GM12878 (cell line): Measurements from ENCODE around the gene TOP1. TPM values are rescaled to one million over a fixed set of nuclear protein-coding genes. Genes with fewer than 3 reads are reported as not detected.

Source experiments
- CHD4 ChIP-seq: fragments of 200-600 bp; sonication (generic); IDR thresholded peaks from 2 replicates; pipeline ENCODE4 v1.6.1; 2016; ENCODE audit warnings: mild to moderate bottlenecking
- DPF2 ChIP-seq: fragments of 450-650 bp; IDR thresholded peaks from 2 replicates; pipeline ENCODE4 v1.6.1; 2017; ENCODE audit warnings: mild to moderate bottlenecking
- EGR1 ChIP-seq, 2 experiments: IDR thresholded peaks; 1 replicate in 1 of 2; 2 replicates in 1 of 2; pipeline ENCODE4 v1.6.1; 2011 to 2012; ENCODE audit warnings: low read depth in 2 of 2, low read length in 2 of 2, borderline replicate concordance in 1 of 2, mild to moderate bottlenecking in 1 of 2, moderate library complexity in 1 of 2
- HDGF ChIP-seq: fragments of 450-650 bp; IDR thresholded peaks from 2 replicates; pipeline ENCODE4 v1.6.1; 2016; ENCODE audit warnings: antibody characterized with exemption
- JUND ChIP-seq: IDR thresholded peaks from 2 replicates; pipeline ENCODE4 v1.6.1; 2012; ENCODE audit warnings: low read depth, mild to moderate bottlenecking, low read length, improper control_type of control experiment, moderate library complexity
- NR2C2 ChIP-seq: IDR thresholded peaks from 2 replicates; pipeline ENCODE4 v1.6.1; 2011; ENCODE audit warnings: borderline replicate concordance, low read depth; ENCODE audit not compliant: control insufficient read depth, insufficient read length
- RB1 ChIP-seq: fragments of 450-650 bp; formaldehyde crosslinking; IDR thresholded peaks from 2 replicates; pipeline ENCODE4 v1.6.1; 2017; ENCODE audit warnings: mild to moderate bottlenecking, borderline replicate concordance
- SP1 ChIP-seq: IDR thresholded peaks from one replicate; pipeline ENCODE4 v1.6.1; 2011; ENCODE audit warnings: low read depth, low read length
- SPI1 ChIP-seq: IDR thresholded peaks from 2 replicates; pipeline ENCODE4 v1.6.1; 2011; ENCODE audit warnings: low read depth, mild to moderate bottlenecking, low read length, moderate library complexity, borderline replicate concordance; ENCODE audit not compliant: insufficient read depth
- STAT3 ChIP-seq: IDR thresholded peaks from 2 replicates; pipeline ENCODE4 v1.6.1; 2011; ENCODE audit warnings: low read depth, low read length, improper control_type of control experiment
- ZNF274 ChIP-seq: IDR thresholded peaks from one replicate; pipeline ENCODE4 v1.8.0; 2011; ENCODE audit not compliant: insufficient read length, insufficient read depth
- polyA plus RNA-seq, 11 experiments: library from polyadenylated mRNA; depleted of rRNA in 4 of 11; unstranded in 6 of 11; stranded (reverse) in 5 of 11; fragments of >200 nt; fragmentation: Nextera tagmentation in 4 of 11; fragmentation: Illumina TruSeq in 1 of 11; extraction: Ambion mirVana in 4 of 11; extraction: Trizol in 1 of 11; gene quantifications; 1 replicate in 1 of 11; 2 replicates in 10 of 11; pipeline versions ENCODE4 v1.2.1 to v1.2.3, GENCODE V29; 2011 to 2016; ENCODE audit warnings: inconsistent platforms in 2 of 11, missing spikeins in 2 of 11, low read depth in 1 of 11
- total RNA-seq, 4 experiments: library from RNA; depleted of rRNA in 3 of 4; stranded (reverse); fragments of >200 nt in 3 of 4; fragmentation: Illumina TruSeq in 1 of 4; extraction: Trizol in 1 of 4; gene quantifications; 2 replicates each; pipeline versions ENCODE4 v1.2.1 to v1.2.3, GENCODE V29; 2013 to 2021
- TF ChIP-seq, protein P1 (sequence below): fragments of 450-650 bp; IDR thresholded peaks from 2 replicates; pipeline ENCODE4 v1.6.1; 2017; ENCODE audit warnings: mild to moderate bottlenecking, moderate library complexity
- TF ChIP-seq, protein P2 (sequence below): IDR thresholded peaks from 2 replicates; pipeline ENCODE4 v1.6.1; 2012; ENCODE audit warnings: low read depth, low read length, improper control_type of control experiment
- TF ChIP-seq, protein P3 (sequence below): IDR thresholded peaks from 2 replicates; pipeline ENCODE4 v1.6.1; 2011; ENCODE audit warnings: borderline replicate concordance, low read depth, mild to moderate bottlenecking, moderate library complexity, low read length; ENCODE audit not compliant: insufficient read depth, poor library complexity, severe bottlenecking
- TF ChIP-seq, protein P4 (sequence below): IDR thresholded peaks from 2 replicates; pipeline ENCODE4 v1.6.1; 2011; ENCODE audit warnings: mild to moderate bottlenecking, low read depth, low read length, moderate library complexity; ENCODE audit not compliant: insufficient replicate concordance
- TF ChIP-seq, protein P5 (sequence below): IDR thresholded peaks from 2 replicates; pipeline ENCODE4 v1.6.1; 2012; ENCODE audit warnings: improper control_type of control experiment, low read depth, low read length; ENCODE audit not compliant: insufficient replicate concordance

TOP1 gene
- total and polyA plus RNA-seq, 10 of the 15 experiments (the other 5 are each of a cell fraction or from before 2014, with no cell fraction given) = 21.5 to 128 (median 47.3) TPM

DNA sequence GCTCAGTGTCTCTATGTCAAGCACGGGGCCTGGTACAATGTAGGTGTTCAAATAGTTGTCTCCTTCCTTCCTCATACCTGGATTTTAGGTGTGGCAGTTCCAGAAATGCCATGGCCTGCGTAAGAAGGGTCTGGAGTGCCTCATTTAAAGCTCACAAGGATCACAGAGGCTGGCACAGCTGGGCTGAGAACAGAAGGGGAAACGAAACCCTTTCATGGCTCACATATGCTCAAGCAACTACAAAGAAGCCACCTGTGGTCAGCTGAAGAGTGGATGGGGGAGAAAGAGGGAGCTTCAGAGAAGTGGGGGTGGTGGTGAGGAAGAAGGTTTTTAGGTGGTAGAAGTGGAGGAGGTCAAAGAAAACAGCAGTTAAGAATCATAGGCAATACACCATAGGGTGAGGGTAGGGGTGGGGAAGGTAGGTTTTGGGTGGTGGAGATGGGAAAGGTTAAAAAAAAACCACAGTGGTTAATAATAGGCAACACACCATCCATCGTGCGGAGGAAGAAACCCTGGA lies 17.0 kb upstream of the TOP1 start (continued):
- TF ChIP-seq, protein P1, sequence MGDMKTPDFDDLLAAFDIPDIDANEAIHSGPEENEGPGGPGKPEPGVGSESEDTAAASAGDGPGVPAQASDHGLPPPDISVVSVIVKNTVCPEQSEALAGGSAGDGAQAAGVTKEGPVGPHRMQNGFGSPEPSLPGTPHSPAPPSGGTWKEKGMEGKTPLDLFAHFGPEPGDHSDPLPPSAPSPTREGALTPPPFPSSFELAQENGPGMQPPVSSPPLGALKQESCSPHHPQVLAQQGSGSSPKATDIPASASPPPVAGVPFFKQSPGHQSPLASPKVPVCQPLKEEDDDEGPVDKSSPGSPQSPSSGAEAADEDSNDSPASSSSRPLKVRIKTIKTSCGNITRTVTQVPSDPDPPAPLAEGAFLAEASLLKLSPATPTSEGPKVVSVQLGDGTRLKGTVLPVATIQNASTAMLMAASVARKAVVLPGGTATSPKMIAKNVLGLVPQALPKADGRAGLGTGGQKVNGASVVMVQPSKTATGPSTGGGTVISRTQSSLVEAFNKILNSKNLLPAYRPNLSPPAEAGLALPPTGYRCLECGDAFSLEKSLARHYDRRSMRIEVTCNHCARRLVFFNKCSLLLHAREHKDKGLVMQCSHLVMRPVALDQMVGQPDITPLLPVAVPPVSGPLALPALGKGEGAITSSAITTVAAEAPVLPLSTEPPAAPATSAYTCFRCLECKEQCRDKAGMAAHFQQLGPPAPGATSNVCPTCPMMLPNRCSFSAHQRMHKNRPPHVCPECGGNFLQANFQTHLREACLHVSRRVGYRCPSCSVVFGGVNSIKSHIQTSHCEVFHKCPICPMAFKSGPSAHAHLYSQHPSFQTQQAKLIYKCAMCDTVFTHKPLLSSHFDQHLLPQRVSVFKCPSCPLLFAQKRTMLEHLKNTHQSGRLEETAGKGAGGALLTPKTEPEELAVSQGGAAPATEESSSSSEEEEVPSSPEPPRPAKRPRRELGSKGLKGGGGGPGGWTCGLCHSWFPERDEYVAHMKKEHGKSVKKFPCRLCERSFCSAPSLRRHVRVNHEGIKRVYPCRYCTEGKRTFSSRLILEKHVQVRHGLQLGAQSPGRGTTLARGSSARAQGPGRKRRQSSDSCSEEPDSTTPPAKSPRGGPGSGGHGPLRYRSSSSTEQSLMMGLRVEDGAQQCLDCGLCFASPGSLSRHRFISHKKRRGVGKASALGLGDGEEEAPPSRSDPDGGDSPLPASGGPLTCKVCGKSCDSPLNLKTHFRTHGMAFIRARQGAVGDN = peak; percentile 68
- TF ChIP-seq STAT3 (no peak), NR2C2 (no peak), EGR1 (IDR thresholded peaks at IDR 0.05; ENCODE audit: borderline replicate concordance in 1 of 2, low read depth in 2 of 2, low read length in 2 of 2) (peak in 1 of 2 experiments; percentile 57; a peak in 1 of 3 replicates), HDGF (peak; percentile 82), SP1 (peak; percentile 73), RB1 (no peak; the same call in 1 of the 2 replicates), JUND (no peak), ZNF274 (no peak), SPI1 (peak; percentile 96), DPF2 (peak; percentile 96), CHD4 (no peak)
- TF ChIP-seq, protein P2, sequence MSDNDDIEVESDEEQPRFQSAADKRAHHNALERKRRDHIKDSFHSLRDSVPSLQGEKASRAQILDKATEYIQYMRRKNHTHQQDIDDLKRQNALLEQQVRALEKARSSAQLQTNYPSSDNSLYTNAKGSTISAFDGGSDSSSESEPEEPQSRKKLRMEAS = no peak
- TF ChIP-seq, protein P3, sequence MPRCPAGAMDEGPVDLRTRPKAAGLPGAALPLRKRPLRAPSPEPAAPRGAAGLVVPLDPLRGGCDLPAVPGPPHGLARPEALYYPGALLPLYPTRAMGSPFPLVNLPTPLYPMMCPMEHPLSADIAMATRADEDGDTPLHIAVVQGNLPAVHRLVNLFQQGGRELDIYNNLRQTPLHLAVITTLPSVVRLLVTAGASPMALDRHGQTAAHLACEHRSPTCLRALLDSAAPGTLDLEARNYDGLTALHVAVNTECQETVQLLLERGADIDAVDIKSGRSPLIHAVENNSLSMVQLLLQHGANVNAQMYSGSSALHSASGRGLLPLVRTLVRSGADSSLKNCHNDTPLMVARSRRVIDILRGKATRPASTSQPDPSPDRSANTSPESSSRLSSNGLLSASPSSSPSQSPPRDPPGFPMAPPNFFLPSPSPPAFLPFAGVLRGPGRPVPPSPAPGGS = peak; percentile 50
- TF ChIP-seq, protein P4, sequence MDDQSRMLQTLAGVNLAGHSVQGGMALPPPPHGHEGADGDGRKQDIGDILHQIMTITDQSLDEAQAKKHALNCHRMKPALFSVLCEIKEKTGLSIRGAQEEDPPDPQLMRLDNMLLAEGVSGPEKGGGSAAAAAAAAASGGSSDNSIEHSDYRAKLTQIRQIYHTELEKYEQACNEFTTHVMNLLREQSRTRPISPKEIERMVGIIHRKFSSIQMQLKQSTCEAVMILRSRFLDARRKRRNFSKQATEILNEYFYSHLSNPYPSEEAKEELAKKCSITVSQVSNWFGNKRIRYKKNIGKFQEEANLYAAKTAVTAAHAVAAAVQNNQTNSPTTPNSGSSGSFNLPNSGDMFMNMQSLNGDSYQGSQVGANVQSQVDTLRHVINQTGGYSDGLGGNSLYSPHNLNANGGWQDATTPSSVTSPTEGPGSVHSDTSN = no peak
- TF ChIP-seq, protein P5, sequence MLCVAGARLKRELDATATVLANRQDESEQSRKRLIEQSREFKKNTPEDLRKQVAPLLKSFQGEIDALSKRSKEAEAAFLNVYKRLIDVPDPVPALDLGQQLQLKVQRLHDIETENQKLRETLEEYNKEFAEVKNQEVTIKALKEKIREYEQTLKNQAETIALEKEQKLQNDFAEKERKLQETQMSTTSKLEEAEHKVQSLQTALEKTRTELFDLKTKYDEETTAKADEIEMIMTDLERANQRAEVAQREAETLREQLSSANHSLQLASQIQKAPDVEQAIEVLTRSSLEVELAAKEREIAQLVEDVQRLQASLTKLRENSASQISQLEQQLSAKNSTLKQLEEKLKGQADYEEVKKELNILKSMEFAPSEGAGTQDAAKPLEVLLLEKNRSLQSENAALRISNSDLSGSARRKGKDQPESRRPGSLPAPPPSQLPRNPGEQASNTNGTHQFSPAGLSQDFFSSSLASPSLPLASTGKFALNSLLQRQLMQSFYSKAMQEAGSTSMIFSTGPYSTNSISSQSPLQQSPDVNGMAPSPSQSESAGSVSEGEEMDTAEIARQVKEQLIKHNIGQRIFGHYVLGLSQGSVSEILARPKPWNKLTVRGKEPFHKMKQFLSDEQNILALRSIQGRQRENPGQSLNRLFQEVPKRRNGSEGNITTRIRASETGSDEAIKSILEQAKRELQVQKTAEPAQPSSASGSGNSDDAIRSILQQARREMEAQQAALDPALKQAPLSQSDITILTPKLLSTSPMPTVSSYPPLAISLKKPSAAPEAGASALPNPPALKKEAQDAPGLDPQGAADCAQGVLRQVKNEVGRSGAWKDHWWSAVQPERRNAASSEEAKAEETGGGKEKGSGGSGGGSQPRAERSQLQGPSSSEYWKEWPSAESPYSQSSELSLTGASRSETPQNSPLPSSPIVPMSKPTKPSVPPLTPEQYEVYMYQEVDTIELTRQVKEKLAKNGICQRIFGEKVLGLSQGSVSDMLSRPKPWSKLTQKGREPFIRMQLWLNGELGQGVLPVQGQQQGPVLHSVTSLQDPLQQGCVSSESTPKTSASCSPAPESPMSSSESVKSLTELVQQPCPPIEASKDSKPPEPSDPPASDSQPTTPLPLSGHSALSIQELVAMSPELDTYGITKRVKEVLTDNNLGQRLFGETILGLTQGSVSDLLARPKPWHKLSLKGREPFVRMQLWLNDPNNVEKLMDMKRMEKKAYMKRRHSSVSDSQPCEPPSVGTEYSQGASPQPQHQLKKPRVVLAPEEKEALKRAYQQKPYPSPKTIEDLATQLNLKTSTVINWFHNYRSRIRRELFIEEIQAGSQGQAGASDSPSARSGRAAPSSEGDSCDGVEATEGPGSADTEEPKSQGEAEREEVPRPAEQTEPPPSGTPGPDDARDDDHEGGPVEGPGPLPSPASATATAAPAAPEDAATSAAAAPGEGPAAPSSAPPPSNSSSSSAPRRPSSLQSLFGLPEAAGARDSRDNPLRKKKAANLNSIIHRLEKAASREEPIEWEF = no peak
